ENCODE data around the gene CARMIL1.

The CARMIL1 gene

DNA sequence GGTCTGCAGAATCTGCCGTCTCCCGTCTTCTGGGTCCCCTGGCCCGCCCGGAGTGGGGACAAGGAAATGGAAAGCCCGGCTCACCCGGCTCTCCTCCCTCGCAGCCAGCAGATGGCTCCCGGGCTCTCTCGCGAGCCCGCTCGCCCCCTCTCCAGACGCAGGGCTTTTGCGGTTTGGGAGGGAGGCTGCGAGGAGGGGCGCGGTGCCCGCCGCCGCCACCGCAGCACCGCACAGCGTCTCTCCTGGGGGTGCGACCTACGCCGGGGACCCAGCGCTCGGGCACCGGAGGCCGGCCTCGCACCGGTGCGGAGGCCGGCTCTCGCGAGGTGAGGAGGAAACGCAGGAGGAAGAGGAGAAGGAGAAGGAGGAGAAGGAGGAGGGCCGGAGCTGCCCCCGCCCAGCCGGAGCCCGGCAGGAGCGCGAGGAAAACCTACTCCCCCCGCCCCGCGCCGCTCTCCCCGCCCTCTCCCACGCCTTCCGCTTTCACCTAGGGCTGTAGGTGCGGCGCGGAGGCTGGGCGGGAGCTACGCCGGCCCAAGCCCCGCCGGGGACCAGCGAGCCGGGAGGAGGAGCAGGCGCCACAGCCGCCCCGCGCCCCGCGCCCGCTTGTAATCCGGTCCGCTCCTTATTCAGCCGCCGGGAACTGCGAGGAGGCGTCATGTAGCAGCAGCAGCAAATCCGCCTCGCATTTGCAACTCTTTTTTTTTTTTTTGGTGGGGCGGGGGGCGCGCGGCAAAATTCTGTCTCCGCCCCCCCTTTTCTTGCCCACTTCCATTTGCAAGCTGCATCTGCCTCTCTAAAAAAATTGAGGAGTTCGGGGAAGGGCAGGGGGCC lies at the start of gene CARMIL1:
CARMIL1 (plus strand) TSS at position 461 of the 834 bp plus-strand sequence. CDS start 422 bp downstream, outside the sequence.
- H4K20me1 ChIP-seq (ENCODE audit: insufficient read depth, low read length, poor library complexity, severe bottlenecking) = no peaks in the 10 kb centered on the region
- H2AFZ ChIP-seq (ENCODE audit: low read length) = peak within 1 kb of the TSS; percentile 97
- H3K79me2 ChIP-seq (ENCODE audit: insufficient read depth, low read length) = peaks cover 27% of the 10 kb centered on the region
- no peaks in the 10 kb centered on the region for H3K9me2 ChIP-seq (replicated peaks; ENCODE audit: low read depth, low read length)
- H3K9me3 ChIP-seq (ENCODE audit: insufficient read depth, low read depth, low read length) = no peaks in the 10 kb centered on the region
- H3K4me2 ChIP-seq (ENCODE audit: low read depth, low read length, poor library complexity, severe bottlenecking) = peak within 1 kb of the TSS; percentile 96
- H3K4me3 ChIP-seq (ENCODE audit: low read length, poor library complexity, severe bottlenecking) = peak within 1 kb of the TSS; percentile 85
- H3K4me1 ChIP-seq (ENCODE audit: insufficient read depth, low read length, poor library complexity, severe bottlenecking) = peaks cover 53% of the 10 kb centered on the region
- peak within 1 kb of the TSS; percentile 71 for H3K9ac ChIP-seq (ENCODE audit: low read depth, low read length, poor library complexity, severe bottlenecking)
- H3F3A ChIP-seq (ENCODE audit: low read depth) = peaks cover 4% of the 10 kb centered on the region; the same call in 1 of the 2 replicates
- no peaks in the 10 kb centered on the region for H3K27me3 ChIP-seq (ENCODE audit: insufficient read depth, low read length, poor library complexity, severe bottlenecking)
- TF ChIP-seq EZH2phosphoT487 (IDR thresholded peaks at IDR 0.05; ENCODE audit: borderline replicate concordance) = no peak
- TF ChIP-seq CTCF (conservative IDR thresholded peaks at IDR 0.05; ENCODE audit: low read length) = peak; percentile 70
- H3K36me3 ChIP-seq (ENCODE audit: insufficient read depth, low read length) = no peaks in the 10 kb centered on the region

GRCh38 chr6:25229671-25230321 lies 49.4 kb upstream of the CARMIL1 start:
- H2AFZ ChIP-seq (ENCODE audit: low read length) = no peak overlapping the region
- H3K4me2 ChIP-seq (ENCODE audit: low read depth, low read length, poor library complexity, severe bottlenecking) = no peak overlapping the region
- no peaks in the 10 kb centered on the region for H3K4me1 ChIP-seq (ENCODE audit: insufficient read depth, low read length, poor library complexity, severe bottlenecking)
- no peaks in the 10 kb centered on the region for H3K27me3 ChIP-seq (ENCODE audit: insufficient read depth, low read length, poor library complexity, severe bottlenecking)
- H3K79me2 ChIP-seq (ENCODE audit: insufficient read depth, low read length) = no peaks in the 10 kb centered on the region
- H3K4me3 ChIP-seq (ENCODE audit: low read length, poor library complexity, severe bottlenecking) = no peak overlapping the region
- H4K20me1 ChIP-seq (ENCODE audit: insufficient read depth, low read length, poor library complexity, severe bottlenecking) = no peaks in the 10 kb centered on the region
- H3K9me3 ChIP-seq (ENCODE audit: insufficient read depth, low read depth, low read length) = no peaks in the 10 kb centered on the region
- H3K9me2 ChIP-seq (replicated peaks; ENCODE audit: low read depth, low read length) = no peaks in the 10 kb centered on the region
- H3K9ac ChIP-seq (ENCODE audit: low read depth, low read length, poor library complexity, severe bottlenecking) = no peak overlapping the region
- no peaks in the 10 kb centered on the region for H3K36me3 ChIP-seq (ENCODE audit: insufficient read depth, low read length)
- no peaks in the 10 kb centered on the region for H3F3A ChIP-seq (ENCODE audit: low read depth)
- TF ChIP-seq EZH2phosphoT487 (IDR thresholded peaks at IDR 0.05; ENCODE audit: borderline replicate concordance) (no peak), CTCF (conservative IDR thresholded peaks at IDR 0.05; ENCODE audit: low read length) (no peak)

GRCh38 chr6:25232479-25232878 lies 46.7 kb upstream of the CARMIL1 start:
- Histone ChIP-seq H3K9me2 (replicated peaks; ENCODE audit: low read depth, low read length) (no peaks in the 10 kb centered on the region), H3K9me3 (ENCODE audit: insufficient read depth, low read depth, low read length) (no peaks in the 10 kb centered on the region), H3K4me1 (ENCODE audit: insufficient read depth, low read length, poor library complexity, severe bottlenecking) (no peaks in the 10 kb centered on the region), H3K4me3 (ENCODE audit: low read length, poor library complexity, severe bottlenecking) (no peak overlapping the region), H4K20me1 (ENCODE audit: insufficient read depth, low read length, poor library complexity, severe bottlenecking) (no peaks in the 10 kb centered on the region), H3K27me3 (ENCODE audit: insufficient read depth, low read length, poor library complexity, severe bottlenecking) (no peaks in the 10 kb centered on the region), H3K4me2 (ENCODE audit: low read depth, low read length, poor library complexity, severe bottlenecking) (no peak overlapping the region), H2AFZ (ENCODE audit: low read length) (no peak overlapping the region), H3K79me2 (ENCODE audit: insufficient read depth, low read length) (no peaks in the 10 kb centered on the region), H3K9ac (ENCODE audit: low read depth, low read length, poor library complexity, severe bottlenecking) (no peak overlapping the region), H3F3A (ENCODE audit: low read depth) (no peaks in the 10 kb centered on the region), H3K36me3 (ENCODE audit: insufficient read depth, low read length) (no peaks in the 10 kb centered on the region)
- TF ChIP-seq CTCF (conservative IDR thresholded peaks at IDR 0.05; ENCODE audit: low read length) = no peak
- no peak for TF ChIP-seq EZH2phosphoT487 (IDR thresholded peaks at IDR 0.05; ENCODE audit: borderline replicate concordance)
